ENCODE measurements around the gene YWHAH. TPM values are rescaled to one million over a fixed set of nuclear protein-coding genes. Genes with fewer than 3 reads are reported as not detected.

Gene YWHAH
- total and polyA plus RNA-seq, 2 of the 8 experiments (the other 6 are each of a cell fraction or from before 2014, with no cell fraction given), result 146 to 247 TPM

DNA sequence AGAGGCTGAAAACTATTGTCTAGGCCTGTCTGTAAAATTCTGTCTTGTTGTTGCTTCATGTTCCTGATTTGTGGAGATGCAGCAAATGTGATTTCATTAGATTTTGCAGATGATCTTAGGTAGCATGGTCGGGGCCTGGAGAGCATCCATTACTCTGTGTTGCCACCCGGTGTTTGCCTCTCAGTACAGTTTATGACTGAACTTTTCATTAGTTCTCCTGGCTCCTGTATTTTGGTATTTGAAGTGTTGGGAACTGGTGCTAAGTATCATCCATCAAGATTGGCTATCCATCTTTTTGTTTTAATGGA, 7.7 kb downstream of the YWHAH start:
- H3K36me3 ChIP-seq (ENCODE audit: control insufficient read depth in 2 of 4, insufficient read depth in 4 of 4, low read length in 3 of 4), result peaks cover 8 to 63% (median 26%) of the 10 kb centered on the region in 4 experiments
- H3K9ac ChIP-seq (replicated peaks in 1 of 4; ENCODE audit: extremely low read depth in 1 of 4, low read depth in 3 of 4, low read length in 3 of 4), result no peak overlapping the region; a peak in 1 of 7 replicates
- no peak overlapping the region for H3K4me2 ChIP-seq (ENCODE audit: insufficient read depth in 1 of 2, low read depth in 2 of 2, low read length in 2 of 2)
- no peak for TF ChIP-seq RNF2 (IDR thresholded peaks at IDR 0.05; ENCODE audit: borderline replicate concordance, low read depth, low read length, missing control alignments, poor library complexity, severe bottlenecking)

More for the DNA sequence above, 7.7 kb downstream of the YWHAH start:
- Histone ChIP-seq H2AFZ (ENCODE audit: low read length) (no peak overlapping the region), H3K23ac (ENCODE audit: insufficient read length) (no peak overlapping the region), H3K79me1 (ENCODE audit: low read depth, low read length) (peaks cover 19% of the 10 kb centered on the region), H2BK15ac (ENCODE audit: low read length) (no peak overlapping the region), H2BK20ac (ENCODE audit: low read length) (no peak overlapping the region), H2BK120ac (replicated peaks; ENCODE audit: low read depth, low read length) (no peak overlapping the region), H4K91ac (replicated peaks; ENCODE audit: insufficient read length, low read length) (no peak overlapping the region), H3K23me2 (ENCODE audit: low read depth, low read length) (no peaks in the 10 kb centered on the region), H2BK5ac (ENCODE audit: low read depth, low read length) (no peak overlapping the region), H2AK5ac (ENCODE audit: low read depth, low read length) (no peak overlapping the region), H3K27me3 (replicated peaks in 1 of 4; ENCODE audit: control insufficient read depth in 3 of 4, extremely low read depth in 1 of 4, insufficient read depth in 3 of 4, low read length in 3 of 4) (no peaks in the 10 kb centered on the region), H3K4me3 (ENCODE audit: extremely low read depth in 1 of 4, insufficient read depth in 2 of 4, low read depth in 3 of 4, low read length in 4 of 4) (no peak overlapping the region), H3K56ac (replicated peaks; ENCODE audit: insufficient read length, low read depth, low read length) (no peak overlapping the region), H4K20me1 (replicated peaks in 1 of 2; ENCODE audit: control insufficient read depth in 1 of 2, insufficient read depth in 2 of 2, low read length in 2 of 2) (peaks cover 32 to 44% of the 10 kb centered on the region in 2 experiments), H2BK12ac (ENCODE audit: low read depth, low read length) (no peak overlapping the region), H4K8ac (ENCODE audit: extremely low read depth, insufficient read depth, low read length) (no peak overlapping the region), H3K18ac (ENCODE audit: extremely low read depth, low read length) (no peak overlapping the region), H3K79me2 (ENCODE audit: control insufficient read depth in 1 of 2, insufficient read depth in 2 of 2, low read length in 2 of 2) (peaks cover 23 to 95% of the 10 kb centered on the region in 2 experiments), H3K9me3 (ENCODE audit: insufficient read depth in 2 of 2, low read depth in 1 of 2, low read length in 1 of 2) (no peaks in the 10 kb centered on the region), H3K4me1 (replicated peaks in 1 of 4; ENCODE audit: control insufficient read depth in 3 of 4, insufficient read depth in 4 of 4, low read length in 3 of 4) (peaks cover 4 to 12% (median 7%) of the 10 kb centered on the region in 4 experiments; a peak in 6 of 7 replicates), H4K5ac (ENCODE audit: insufficient read length, low read depth, low read length) (no peak overlapping the region), H3K4ac (replicated peaks; ENCODE audit: insufficient read length, low read depth, low read length) (no peak overlapping the region), H3K14ac (ENCODE audit: insufficient read length) (no peak overlapping the region), H3K27ac (ENCODE audit: low read depth, low read length) (no peak overlapping the region)
- FAIRE-seq, result no peak
- ChIA-PET POLR2A (ENCODE audit: partially characterized antibody) (no interaction called here), CTCF (ENCODE audit: partially characterized antibody) (interaction anchor here (0.9 to 1.4 kb wide), 3 partner anchors 10 to 106 kb away, joined by 3 to 4 read pairs (median 3); no protein-coding TSS in a partner anchor)
- WGBS, 2 experiments (ENCODE audit: extremely low coverage in 1 of 2, insufficient coverage in 1 of 2, insufficient read length in 1 of 2, insufficient replicate concordance in 2 of 2, low coverage in 1 of 2, low lambda C conversion rate in 2 of 2, missing lambda C conversion rate in 1 of 2), result 100% methylated on average over 2 of the region's 2 CpGs; no CpG with 5 or more reads in 1 of the 2 experiments
- no peak for DNase-seq (ENCODE audit: low read depth in 1 of 2, low spot score in 2 of 2)

Data from H1 (cell line).